Vagina (tissue), 2 donors: ENCODE data around the gene STXBP3.

ENCODE experiments used
- POLR2A ChIP-seq, 2 donors: fragments of 450-650 bp; IDR thresholded peaks; one replicate each; pipeline ENCODE4 v1.6.1; 2017; ENCODE audit warnings: antibody characterized with exemption in 2 of 2, mild to moderate bottlenecking in 2 of 2, moderate library complexity in 2 of 2
- TF ChIP-seq, protein P1 (sequence below), 3 experiments: fragments of 450-650 bp in 2 of 3; fragments of 200-600 bp in 1 of 3; sonication (generic) in 1 of 3; IDR thresholded peaks; one replicate each; pipeline ENCODE4 v1.5.1; 2017 to 2019; ENCODE audit warnings: antibody characterized with exemption in 3 of 3, mild to moderate bottlenecking in 2 of 3, moderate library complexity in 2 of 3

DNA sequence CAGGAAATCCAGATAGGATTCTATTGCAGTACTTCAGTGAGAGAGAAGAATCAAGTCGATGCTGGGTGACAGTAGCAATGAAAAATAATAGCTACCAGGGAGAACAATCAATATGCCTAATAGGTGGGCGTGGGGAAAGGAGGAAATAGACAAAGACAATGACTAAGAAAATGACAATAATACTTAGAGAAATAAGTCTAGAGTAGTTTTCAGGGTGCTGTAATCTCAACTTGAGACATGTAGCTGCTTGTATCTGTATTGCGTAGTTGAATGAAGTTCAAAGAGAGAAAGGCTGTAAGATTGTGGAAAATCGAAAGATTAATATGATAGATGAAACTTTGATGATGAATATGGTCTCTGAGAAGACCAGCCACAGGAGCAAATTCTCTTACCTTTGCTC, 2.6 kb downstream of the STXBP3 start:
- TF ChIP-seq, protein P1, sequence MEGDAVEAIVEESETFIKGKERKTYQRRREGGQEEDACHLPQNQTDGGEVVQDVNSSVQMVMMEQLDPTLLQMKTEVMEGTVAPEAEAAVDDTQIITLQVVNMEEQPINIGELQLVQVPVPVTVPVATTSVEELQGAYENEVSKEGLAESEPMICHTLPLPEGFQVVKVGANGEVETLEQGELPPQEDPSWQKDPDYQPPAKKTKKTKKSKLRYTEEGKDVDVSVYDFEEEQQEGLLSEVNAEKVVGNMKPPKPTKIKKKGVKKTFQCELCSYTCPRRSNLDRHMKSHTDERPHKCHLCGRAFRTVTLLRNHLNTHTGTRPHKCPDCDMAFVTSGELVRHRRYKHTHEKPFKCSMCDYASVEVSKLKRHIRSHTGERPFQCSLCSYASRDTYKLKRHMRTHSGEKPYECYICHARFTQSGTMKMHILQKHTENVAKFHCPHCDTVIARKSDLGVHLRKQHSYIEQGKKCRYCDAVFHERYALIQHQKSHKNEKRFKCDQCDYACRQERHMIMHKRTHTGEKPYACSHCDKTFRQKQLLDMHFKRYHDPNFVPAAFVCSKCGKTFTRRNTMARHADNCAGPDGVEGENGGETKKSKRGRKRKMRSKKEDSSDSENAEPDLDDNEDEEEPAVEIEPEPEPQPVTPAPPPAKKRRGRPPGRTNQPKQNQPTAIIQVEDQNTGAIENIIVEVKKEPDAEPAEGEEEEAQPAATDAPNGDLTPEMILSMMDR (IDR thresholded peaks at IDR 0.05) = no peak
- no peak for TF ChIP-seq POLR2A (IDR thresholded peaks at IDR 0.05)
